K562 (cell line): ENCODE measurements around the gene GATA5. TPM values are rescaled to one million over a fixed set of nuclear protein-coding genes. Genes with fewer than 3 reads are reported as not detected.

Experiments used
- ATAC-seq: fragments of 200-7000 bp; cut with Tn5 transposase; 3 replicates; pipeline ENCODE4 v1.9.1; 2020; ENCODE audit warnings: moderate library complexity
- BruUV-seq: library from RNA; stranded (reverse); fragments of 400-500 nt; replicated peaks from 2 replicates; lab custom pipeline; 2021; lab: Mats Ljungman, UMichigan
- CTCF ChIA-PET: fragments of 300-600 bp; formaldehyde crosslinking; extraction: SDS; loops from one replicate; lab custom pipeline; 2021; ENCODE audit warnings: low intra/inter-chr PET ratio; lab: Yijun Ruan, JAX
- POLR2A ChIA-PET: fragments of 300-600, 350-650 bp; sonication (Branson Sonifier 250); formaldehyde crosslinking; extraction: SDS; loops from one replicate; lab custom pipeline; 2021; ENCODE audit warnings: antibody characterized with exemption, inconsistent platforms; lab: Yijun Ruan, JAX
- DNase-seq, 4 experiments: peaks; one replicate each; pipeline versions ENCODE4 v3.0.0 to v3.0.0-alpha.2; 2011 to 2018; ENCODE audit warnings: low spot score in 3 of 4, mixed read lengths in 3 of 4; ENCODE audit errors: extremely low read depth in 1 of 4
- FAIRE-seq: peaks from 2 replicates; lab custom pipeline; 2011; peaks lifted over from hg19 to GRCh38; lab: Jason Lieb, UNC
- H2AFZ ChIP-seq: 2 replicates; pipeline ENCODE4 v1.6.0; 2011; ENCODE audit warnings: low read depth, low read length, control low read depth, inconsistent platforms
- H3K27ac ChIP-seq: fragments of 200-600 bp; 3 replicates; pipeline ENCODE4 v1.8.0; 2011; ENCODE audit warnings: low read depth, mild to moderate bottlenecking, control low read depth, inconsistent platforms, low read length, moderate library complexity, mixed read lengths; ENCODE audit errors: extremely low read depth
- H3K27me3 ChIP-seq, 2 experiments: fragments of 300-600 bp in 1 of 2; 2 replicates in 1 of 2; 3 replicates in 1 of 2; pipeline versions ENCODE4 v1.6.0 to v1.8.0; 2011; ENCODE audit warnings: inconsistent platforms in 2 of 2, low read length in 2 of 2, mild to moderate bottlenecking in 1 of 2, mixed read lengths in 1 of 2, moderate library complexity in 1 of 2; ENCODE audit not compliant: control insufficient read depth in 2 of 2, insufficient read depth in 2 of 2
- H3K36me3 ChIP-seq: fragments of 300-600 bp; 3 replicates; pipeline ENCODE4 v1.8.0; 2011; ENCODE audit warnings: mild to moderate bottlenecking, low read length, inconsistent platforms; ENCODE audit not compliant: control insufficient read depth, insufficient read depth
- H3K4me1 ChIP-seq, 2 experiments: fragments of 200-600 bp in 1 of 2; replicated peaks in 1 of 2; 2 replicates in 1 of 2; 3 replicates in 1 of 2; pipeline versions ENCODE4 v1.5.1 to v1.8.0; 2011; ENCODE audit warnings: inconsistent platforms in 2 of 2, low read length in 2 of 2, mild to moderate bottlenecking in 1 of 2, mixed read lengths in 1 of 2, moderate library complexity in 1 of 2; ENCODE audit not compliant: control insufficient read depth in 2 of 2, insufficient read depth in 2 of 2
- H3K4me2 ChIP-seq: 2 replicates; pipeline ENCODE4 v1.6.1; 2011; ENCODE audit warnings: low read length, control low read depth, inconsistent platforms, mixed read lengths; ENCODE audit not compliant: insufficient read depth
- H3K4me3 ChIP-seq: fragments of 200-600 bp; sonication (generic), shearing (Covaris generic); 2 replicates; pipeline ENCODE4 v1.5.1; 2016; ENCODE audit warnings: control low read depth, inconsistent platforms
- H3K79me2 ChIP-seq: fragments of 200-600 bp; 3 replicates; pipeline ENCODE4 v1.8.0; 2011; ENCODE audit warnings: low read length, inconsistent platforms; ENCODE audit not compliant: control insufficient read depth, insufficient read depth
- H3K9ac ChIP-seq, 2 experiments: 2 replicates each; pipeline versions ENCODE4 v1.6.0 to v1.6.1; 2011; ENCODE audit warnings: low read depth in 2 of 2, low read length in 2 of 2, control low read depth in 1 of 2, inconsistent platforms in 1 of 2, mild to moderate bottlenecking in 1 of 2, mixed read lengths in 1 of 2; ENCODE audit not compliant: insufficient read depth in 1 of 2
- H3K9me1 ChIP-seq: one replicate; pipeline ENCODE4 v1.6.0; 2011; ENCODE audit warnings: inconsistent platforms, mild to moderate bottlenecking, low read length, moderate library complexity; ENCODE audit not compliant: control insufficient read depth, insufficient read depth
- H3K9me3 ChIP-seq: replicated peaks from 2 replicates; pipeline ENCODE4 v1.5.1; 2011; ENCODE audit warnings: low read depth, low read length, inconsistent platforms; ENCODE audit not compliant: control insufficient read depth, insufficient read depth
- H4K20me1 ChIP-seq: replicated peaks from 2 replicates; pipeline ENCODE4 v1.6.1; 2011; ENCODE audit warnings: low read length, inconsistent platforms, mixed read lengths; ENCODE audit not compliant: control insufficient read depth, insufficient read depth
- POLR2AphosphoS5 ChIP-seq: IDR thresholded peaks from 2 replicates; pipeline ENCODE4 v1.6.1; 2011; ENCODE audit warnings: mild to moderate bottlenecking, low read depth, low read length, moderate library complexity; ENCODE audit not compliant: control insufficient read depth, insufficient read depth
- SAP30 ChIP-seq: fragments of 200-600 bp; sonication (generic); IDR thresholded peaks from 2 replicates; pipeline ENCODE4 v1.6.1; 2012; ENCODE audit warnings: borderline replicate concordance, low read depth, mild to moderate bottlenecking, moderate library complexity, low read length, control low read depth, inconsistent platforms; ENCODE audit not compliant: insufficient read depth, poor library complexity, severe bottlenecking
- WGBS: fragments of 100-300 bp; shearing (Covaris generic); methylation state at CpG from one replicate; pipeline ENCODE4 v1.1.6; 2016; ENCODE audit warnings: low coverage, mixed read lengths; ENCODE audit not compliant: insufficient coverage; ENCODE audit errors: missing lambda C conversion rate; 5-methylcytosine and 5-hydroxymethylcytosine counted together
- in situ Hi-C: fragments of 300-500 bp; cut with MboI; formaldehyde crosslinking; loops from 4 replicates; pipeline ENCODE4 v1.15.0; 2018; ENCODE audit warnings: inconsistent platforms, mixed read lengths
- intact Hi-C: fragments of 100-400 bp; cut with micrococcal nuclease; formaldehyde crosslinking; loops from 2 replicates; pipeline ENCODE4 v1.14.2; 2022
- polyA plus RNA-seq, 8 experiments: library from polyadenylated mRNA; depleted of rRNA in 4 of 8; stranded (reverse) in 5 of 8; unstranded in 3 of 8; fragments of >200 nt; fragmentation: Nextera tagmentation in 2 of 8; fragmentation: Illumina TruSeq in 1 of 8; extraction: Ambion mirVana in 2 of 8; extraction: Trizol in 1 of 8; gene quantifications; 2 replicates each; pipeline versions ENCODE4 v1.2.1 to v1.2.3, GENCODE V29; 2011 to 2014; ENCODE audit warnings: inconsistent platforms in 1 of 8, missing spikeins in 1 of 8
- total RNA-seq, 7 experiments: library from RNA; depleted of rRNA in 6 of 7; stranded (reverse); fragments of >200 nt in 6 of 7; fragmentation: Illumina TruSeq in 2 of 7; extraction: Trizol in 2 of 7; gene quantifications; 2 replicates each; pipeline versions ENCODE4 v1.2.1 to v1.2.3, GENCODE V29; 2011 to 2021; ENCODE audit warnings: low replicate concordance in 1 of 7
- TF ChIP-seq, protein P1 (sequence below): sonication (generic); formaldehyde crosslinking; IDR thresholded peaks from 2 replicates; pipeline ENCODE4 v1.8.1; 2023; ENCODE audit warnings: mild to moderate bottlenecking, missing genetic modification reagents

Gene GATA5
- total and polyA plus RNA-seq, 9 of the 15 experiments (the other 6 are each of a cell fraction or from before 2014, with no cell fraction given), result 0.09 to 0.57 (median 0.20) TPM; not detected in 3

DNA sequence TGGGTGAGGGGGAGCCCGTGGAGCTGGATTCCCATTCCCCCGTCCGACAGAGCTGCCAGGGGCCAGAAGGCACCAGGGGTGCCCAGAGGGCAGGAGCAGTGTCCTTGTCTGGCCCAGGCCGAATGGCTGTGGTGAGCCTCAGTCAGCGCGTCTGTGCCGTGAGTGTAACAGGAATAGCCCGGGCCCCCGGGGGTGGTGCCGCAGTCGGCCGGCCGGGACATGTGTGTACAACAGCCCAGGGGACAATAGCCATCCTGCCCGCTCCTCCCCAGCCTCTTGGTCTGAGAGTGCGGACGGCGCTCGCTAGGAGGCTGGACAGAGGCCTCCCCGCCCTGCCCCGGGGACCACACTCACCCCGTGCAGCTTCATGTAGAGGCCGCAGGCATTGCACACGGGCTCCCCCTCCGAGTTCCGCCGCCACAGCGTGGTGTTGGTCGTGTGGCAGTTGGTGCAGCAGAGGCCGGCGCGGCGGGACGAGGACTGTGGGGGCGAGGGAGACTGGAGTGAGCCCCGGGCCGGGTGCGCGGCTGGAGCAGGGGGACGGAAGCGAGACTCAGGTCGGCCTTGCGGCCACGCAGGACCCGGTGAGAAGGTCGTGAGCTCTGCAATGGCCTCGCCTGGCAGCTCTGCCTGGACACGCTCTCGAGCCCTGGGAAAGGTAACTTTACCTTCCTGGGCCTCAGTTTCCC lies 9.6 kb downstream of the GATA5 start:
- ATAC-seq (peak; percentile 28), DNase-seq (no peak), FAIRE-seq (no peak)
- CTCF ChIA-PET, result no interaction called here
- H3K4me3 ChIP-seq, result no peak overlapping the region
- H3K4me1 ChIP-seq, result peaks cover 0 to 66% of the 10 kb centered on the region in 2 experiments; a peak in 2 of 5 replicates
- WGBS, result 39% methylated on average over 28 of the region's 48 CpGs
- H3K9ac ChIP-seq, result no peak overlapping the region; a peak in 1 of 4 replicates
- no peak overlapping the region for H3K27ac ChIP-seq
- no TSS peak for BruUV-seq
- no peaks in the 10 kb centered on the region for H3K36me3 ChIP-seq
- no peaks in the 10 kb centered on the region; the same call in 1 of the 2 replicates for H4K20me1 ChIP-seq
- no peak overlapping the region for H3K4me2 ChIP-seq
- H3K9me3 ChIP-seq, result no peaks in the 10 kb centered on the region
- H3K27me3 ChIP-seq, result peaks cover 8 to 73% of the 10 kb centered on the region in 2 experiments; a peak in 4 of 5 replicates
- TF ChIP-seq, protein P1, sequence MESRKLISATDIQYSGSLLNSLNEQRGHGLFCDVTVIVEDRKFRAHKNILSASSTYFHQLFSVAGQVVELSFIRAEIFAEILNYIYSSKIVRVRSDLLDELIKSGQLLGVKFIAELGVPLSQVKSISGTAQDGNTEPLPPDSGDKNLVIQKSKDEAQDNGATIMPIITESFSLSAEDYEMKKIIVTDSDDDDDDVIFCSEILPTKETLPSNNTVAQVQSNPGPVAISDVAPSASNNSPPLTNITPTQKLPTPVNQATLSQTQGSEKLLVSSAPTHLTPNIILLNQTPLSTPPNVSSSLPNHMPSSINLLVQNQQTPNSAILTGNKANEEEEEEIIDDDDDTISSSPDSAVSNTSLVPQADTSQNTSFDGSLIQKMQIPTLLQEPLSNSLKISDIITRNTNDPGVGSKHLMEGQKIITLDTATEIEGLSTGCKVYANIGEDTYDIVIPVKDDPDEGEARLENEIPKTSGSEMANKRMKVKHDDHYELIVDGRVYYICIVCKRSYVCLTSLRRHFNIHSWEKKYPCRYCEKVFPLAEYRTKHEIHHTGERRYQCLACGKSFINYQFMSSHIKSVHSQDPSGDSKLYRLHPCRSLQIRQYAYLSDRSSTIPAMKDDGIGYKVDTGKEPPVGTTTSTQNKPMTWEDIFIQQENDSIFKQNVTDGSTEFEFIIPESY (CRISPR knock-in tag), result peak; percentile 56; the same call in 1 of the 2 replicates
- TF ChIP-seq POLR2AphosphoS5 (no peak), SAP30 (no peak)
- intact Hi-C loops (no loop called here), in situ Hi-C loops (no loop called here)
- H2AFZ ChIP-seq, result no peak overlapping the region
- H3K9me1 ChIP-seq, result no peaks in the 10 kb centered on the region
- no peaks in the 10 kb centered on the region for H3K79me2 ChIP-seq
- POLR2A ChIA-PET, result no interaction called here
